Lower leg skin (tissue), 4 donors: ENCODE data around the gene AMOTL1. TPM values are rescaled to one million over a fixed set of nuclear protein-coding genes. Genes with fewer than 3 reads are reported as not detected.

Experiments used
- DNase-seq, 2 donors: peaks; one replicate each; pipeline ENCODE4 v3.0.0-alpha.2; 2019; ENCODE audit warnings: low spot score in 2 of 2
- H3K4me3 ChIP-seq: fragments of 200-600 bp; sonication (generic); 2 replicates; pipeline ENCODE4 v1.5.1; 2017; ENCODE audit warnings: mild to moderate bottlenecking, low read depth; ENCODE audit not compliant: poor library complexity, severe bottlenecking
- POLR2A ChIP-seq, 2 donors: fragments of 450-650 bp; IDR thresholded peaks; one replicate each; pipeline ENCODE4 v1.6.1; 2016 to 2017; ENCODE audit warnings: antibody characterized with exemption in 2 of 2, mild to moderate bottlenecking in 1 of 2, moderate library complexity in 1 of 2
- WGBS, 2 donors: methylation state at CpG; one replicate each; pipeline ENCODE4 v1.1.5; 2018; 5-methylcytosine and 5-hydroxymethylcytosine counted together
- intact Hi-C: fragments of 100-400 bp; cut with DNase I; formaldehyde crosslinking; loops from one replicate; pipeline ENCODE4 v1.15.0; 2023; ENCODE audit warnings: low total_unique reads
- total RNA-seq, 4 donors: library from RNA; depleted of rRNA; stranded (reverse); fragments of >200 nt; gene quantifications; one replicate each; pipeline ENCODE4 v1.1.0, GENCODE V29; 2016
- TF ChIP-seq, protein P1 (sequence below), 3 donors: fragments of 450-650 bp; IDR thresholded peaks; one replicate each; pipeline ENCODE4 v1.5.1; 2016; ENCODE audit warnings: antibody characterized with exemption in 3 of 3, mild to moderate bottlenecking in 3 of 3, moderate library complexity in 2 of 3

Gene AMOTL1
- total RNA-seq, 4 donors from 2014 or later: 45.3 to 72.0 (median 64.8) TPM

DNA sequence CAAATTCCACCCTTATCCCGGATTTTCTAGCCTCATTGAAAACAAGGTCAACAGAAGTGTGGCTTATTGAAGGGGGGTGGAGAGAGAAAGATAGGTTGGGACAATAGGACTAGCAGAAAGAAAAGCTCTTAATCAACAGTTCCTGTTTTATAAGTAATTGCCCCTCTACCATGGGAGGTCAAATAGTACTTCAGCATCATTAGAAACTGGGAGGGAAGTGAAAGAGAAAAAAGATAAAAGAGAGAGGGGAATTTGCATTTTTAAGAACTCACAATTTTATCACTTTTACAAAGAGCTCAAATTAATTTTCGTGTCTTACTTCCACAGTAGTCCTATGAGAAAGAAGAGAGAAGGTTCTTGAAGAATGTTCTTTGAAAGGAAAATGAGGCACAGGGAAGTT lies 89.2 kb downstream of the AMOTL1 start:
- TF ChIP-seq, protein P1, sequence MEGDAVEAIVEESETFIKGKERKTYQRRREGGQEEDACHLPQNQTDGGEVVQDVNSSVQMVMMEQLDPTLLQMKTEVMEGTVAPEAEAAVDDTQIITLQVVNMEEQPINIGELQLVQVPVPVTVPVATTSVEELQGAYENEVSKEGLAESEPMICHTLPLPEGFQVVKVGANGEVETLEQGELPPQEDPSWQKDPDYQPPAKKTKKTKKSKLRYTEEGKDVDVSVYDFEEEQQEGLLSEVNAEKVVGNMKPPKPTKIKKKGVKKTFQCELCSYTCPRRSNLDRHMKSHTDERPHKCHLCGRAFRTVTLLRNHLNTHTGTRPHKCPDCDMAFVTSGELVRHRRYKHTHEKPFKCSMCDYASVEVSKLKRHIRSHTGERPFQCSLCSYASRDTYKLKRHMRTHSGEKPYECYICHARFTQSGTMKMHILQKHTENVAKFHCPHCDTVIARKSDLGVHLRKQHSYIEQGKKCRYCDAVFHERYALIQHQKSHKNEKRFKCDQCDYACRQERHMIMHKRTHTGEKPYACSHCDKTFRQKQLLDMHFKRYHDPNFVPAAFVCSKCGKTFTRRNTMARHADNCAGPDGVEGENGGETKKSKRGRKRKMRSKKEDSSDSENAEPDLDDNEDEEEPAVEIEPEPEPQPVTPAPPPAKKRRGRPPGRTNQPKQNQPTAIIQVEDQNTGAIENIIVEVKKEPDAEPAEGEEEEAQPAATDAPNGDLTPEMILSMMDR (IDR thresholded peaks at IDR 0.05): no peak
- no peak for TF ChIP-seq POLR2A (IDR thresholded peaks at IDR 0.05)
- DNase-seq: no peak
- 94 to 95% methylated on average over 2 of the region's 2 CpGs for WGBS, 2 donors
- intact Hi-C loops: no loop called here
- no peak overlapping the region for H3K4me3 ChIP-seq

DNA sequence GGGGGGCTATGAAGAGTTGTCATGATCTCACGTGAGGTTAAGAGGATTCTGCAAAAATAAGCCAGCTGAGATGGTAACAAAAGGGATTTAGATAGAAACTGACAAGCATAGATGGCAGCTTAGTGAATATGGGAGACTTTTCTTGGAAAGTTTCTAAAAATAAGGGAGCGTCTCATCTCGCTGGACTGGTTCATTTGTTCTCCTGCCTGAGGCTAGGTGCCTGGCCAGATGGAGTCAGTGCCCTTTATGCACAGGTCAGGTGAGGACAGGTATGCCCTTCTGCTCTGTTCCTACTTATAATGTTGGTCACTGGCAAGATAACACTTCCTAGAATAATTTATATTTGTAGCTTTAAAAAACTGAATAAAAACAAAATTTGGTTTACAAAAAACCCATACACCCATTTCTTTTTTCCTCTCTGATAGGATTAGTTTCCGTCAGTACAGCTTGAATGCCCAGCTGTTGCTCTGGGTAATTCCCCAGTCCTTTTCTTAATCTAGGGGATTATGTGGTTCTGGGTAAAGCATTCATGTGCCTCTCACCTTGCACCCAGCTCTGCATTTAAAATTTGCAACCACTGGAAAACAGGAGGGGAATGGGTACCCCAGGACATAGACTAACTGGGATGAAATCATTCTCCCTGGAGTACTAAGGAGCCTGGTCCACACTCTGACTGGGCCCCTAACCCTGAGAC lies 90.0 kb downstream of the AMOTL1 start:
- intact Hi-C loops: no loop called here
- no peak for DNase-seq
- no peak overlapping the region for H3K4me3 ChIP-seq
- 77 to 82% methylated on average over 4 of the region's 4 CpGs for WGBS, 2 donors
- TF ChIP-seq POLR2A (IDR thresholded peaks at IDR 0.05): no peak
- TF ChIP-seq, protein P1 (IDR thresholded peaks at IDR 0.05): no peak

DNA sequence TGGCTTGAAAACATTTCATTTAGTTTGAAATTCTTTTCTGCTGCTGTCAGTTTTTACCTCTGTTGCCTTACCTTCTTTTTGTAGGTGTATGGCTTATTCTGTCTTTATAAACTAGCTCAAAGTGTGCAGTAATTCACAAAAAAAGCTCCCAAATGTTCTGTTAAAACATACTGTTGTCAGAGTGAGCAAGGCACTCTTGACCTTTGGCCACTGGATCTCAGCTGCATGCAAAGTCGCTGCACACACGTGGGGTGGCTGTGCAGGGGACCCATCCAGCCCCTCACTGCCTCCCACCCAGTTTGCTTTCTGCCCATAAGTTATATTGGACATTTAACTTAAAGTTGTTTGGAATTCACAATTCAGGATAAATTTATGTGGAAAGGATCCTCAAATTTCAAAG lies 92.2 kb downstream of the AMOTL1 start:
- H3K4me3 ChIP-seq: no peak overlapping the region
- WGBS, 2 donors: 88 to 89% methylated on average over 2 of the region's 2 CpGs
- no peak for TF ChIP-seq POLR2A (IDR thresholded peaks at IDR 0.05)
- TF ChIP-seq, protein P1 (IDR thresholded peaks at IDR 0.05): no peak
- intact Hi-C loops: no loop called here
- no peak for DNase-seq

DNA sequence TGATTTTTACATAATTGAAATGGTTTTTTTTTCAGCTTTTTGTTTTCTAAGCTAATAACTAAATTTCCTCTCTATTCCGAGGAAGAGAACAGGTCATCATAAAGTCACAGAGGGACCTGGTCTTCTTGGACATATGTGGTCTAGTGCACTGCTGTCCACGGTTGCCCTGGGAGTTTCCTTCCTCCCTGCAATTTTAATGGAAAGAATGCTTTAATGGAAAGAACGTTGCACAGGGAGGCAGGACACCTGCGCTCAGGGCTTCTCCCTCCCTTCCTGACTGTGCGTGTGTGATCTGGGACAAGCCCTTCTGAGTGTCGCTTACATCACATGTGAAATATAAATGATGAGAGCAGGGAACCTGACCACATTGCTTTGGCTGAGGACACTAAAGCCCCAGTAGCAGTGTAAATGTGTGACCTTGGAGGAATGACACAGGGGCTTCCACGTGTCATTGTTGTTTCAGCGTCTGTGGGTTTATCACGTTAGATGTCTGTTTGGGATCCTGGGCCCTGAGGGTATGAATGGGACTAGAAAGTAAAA lies 93.2 kb downstream of the AMOTL1 start:
- TF ChIP-seq, protein P1 (IDR thresholded peaks at IDR 0.05): no peak
- TF ChIP-seq POLR2A (IDR thresholded peaks at IDR 0.05): no peak
- no peak for DNase-seq
- no peak overlapping the region for H3K4me3 ChIP-seq
- intact Hi-C loops: no loop called here
- 75 to 86% methylated on average over 9 of the region's 9 CpGs for WGBS, 2 donors

DNA sequence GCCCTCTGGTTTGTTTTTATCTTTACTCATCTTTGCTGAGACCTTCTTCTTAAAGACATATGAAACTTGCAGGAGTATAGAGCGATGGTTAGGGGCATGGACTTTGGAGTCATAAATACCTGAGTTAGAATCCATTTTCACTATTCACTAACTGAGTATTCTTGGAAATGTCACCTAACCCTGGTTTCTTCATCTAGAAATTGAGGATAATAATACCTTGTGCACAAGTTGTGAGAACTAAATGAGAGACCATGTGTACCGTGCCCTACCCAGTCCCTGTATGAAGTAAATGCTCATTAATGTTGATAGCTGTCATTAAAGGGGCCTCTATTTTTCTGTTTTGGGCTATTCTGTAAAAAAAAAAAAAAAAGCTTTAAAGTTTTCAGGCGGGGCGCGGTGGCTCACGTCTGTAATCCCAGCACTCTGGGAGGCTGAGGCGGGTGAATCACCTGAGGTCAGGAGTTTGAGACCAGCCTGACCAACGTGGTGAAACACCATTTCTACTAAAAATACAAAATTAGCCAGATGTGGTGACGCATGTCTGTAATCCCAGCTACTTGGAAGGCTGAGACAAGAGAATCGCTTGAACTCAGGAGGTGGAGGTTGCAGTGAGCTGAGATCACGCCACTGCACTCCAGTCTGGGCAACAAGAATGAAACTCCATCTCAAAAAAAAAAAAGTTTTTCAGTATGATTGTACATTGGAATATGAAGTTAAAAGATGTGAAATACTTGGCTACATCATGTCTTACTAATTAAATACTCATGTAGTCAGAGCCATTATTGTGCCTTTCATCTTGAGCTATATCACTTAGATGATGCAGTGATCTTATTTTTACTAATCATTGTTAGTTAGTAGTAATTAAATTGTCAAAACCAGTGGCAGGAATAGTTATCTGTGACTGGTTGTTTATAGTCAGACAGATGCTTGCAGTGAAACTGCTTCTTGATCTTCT lies 95.0 kb downstream of the AMOTL1 start:
- no peak for DNase-seq
- 74 to 87% methylated on average over 11 of the region's 11 CpGs for WGBS, 2 donors
- H3K4me3 ChIP-seq: no peak overlapping the region
- TF ChIP-seq, protein P1 (IDR thresholded peaks at IDR 0.05): no peak
- TF ChIP-seq POLR2A (IDR thresholded peaks at IDR 0.05): no peak
- intact Hi-C loops: no loop called here
